DMS79 (cell line): ENCODE measurements around the gene SEMA5A.
A peak's percentile ranks its signal among the peaks of the same experiment; 100 is the strongest.

Experiments
- DNase-seq: peaks from one replicate; lab custom pipeline; 2025; lab: John Stamatoyannopoulos, UW

SEMA5A gene

DNA sequence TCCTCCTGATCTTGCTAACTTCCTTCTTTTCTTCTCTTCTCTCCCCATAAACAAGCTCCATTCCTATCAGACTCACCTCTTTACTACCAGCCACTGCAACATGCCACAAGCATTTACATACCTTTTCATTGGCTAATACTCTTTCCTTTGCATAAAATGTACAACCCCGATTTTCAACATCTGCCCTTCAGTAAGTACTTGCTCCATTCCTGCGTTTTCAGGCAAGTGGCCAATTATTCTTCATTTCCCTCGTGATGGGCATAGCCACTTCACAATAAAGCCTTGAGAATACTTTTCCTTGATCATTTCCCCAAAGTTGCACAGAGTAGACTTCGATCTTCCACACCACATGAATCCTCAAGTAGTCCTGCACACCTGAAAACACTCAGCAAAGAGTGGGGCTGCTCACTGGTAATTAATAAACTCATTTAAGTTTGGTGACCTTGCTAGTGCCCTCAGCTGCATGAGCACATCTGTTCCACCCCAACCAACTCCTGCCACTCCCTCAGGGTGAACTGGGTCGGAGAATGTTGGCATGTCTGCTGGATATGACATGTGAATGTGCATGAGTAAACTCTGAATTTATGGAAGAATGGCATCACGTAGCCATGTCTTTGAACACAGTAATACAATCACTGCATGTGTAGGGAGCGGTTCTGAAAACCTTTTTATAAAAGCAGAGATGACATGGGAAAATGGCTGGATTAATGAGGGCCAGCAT is 535.8 kb downstream of the SEMA5A start:
- DNase-seq = peak; percentile 14

- no peak for DNase-seq
Observed at GRCh38 chr5:8997542-8998070, 548.3 kb downstream of the SEMA5A start.

DNA sequence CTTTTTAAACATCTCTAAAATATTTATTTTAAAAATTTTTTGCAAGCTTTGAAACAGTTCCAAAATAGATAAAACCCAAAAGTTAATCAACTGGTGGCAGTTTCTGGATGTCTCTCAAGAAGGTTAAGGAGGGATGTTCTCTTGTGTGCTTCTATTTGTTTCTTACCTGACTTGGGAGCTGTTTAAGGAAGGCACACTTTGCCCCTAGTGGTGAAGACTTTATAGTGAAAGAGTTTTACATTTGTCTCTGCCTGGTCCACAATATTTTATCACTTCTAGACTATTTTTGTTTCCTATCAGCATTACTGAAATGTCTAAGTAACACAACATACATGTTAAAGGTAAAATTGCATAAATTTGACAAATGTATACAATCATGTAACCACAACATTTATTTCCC is 552.8 kb downstream of the SEMA5A start:
- no peak for DNase-seq
